GM10266 (cell line): ENCODE measurements around the gene TRIOBP.
"Not testable (repeated sequence)": the region's sequence is repeated elsewhere in the genome, so short reads cannot be mapped to it uniquely, and the experiment has no call there.

Source experiments
- DNase-seq: peaks from one replicate; pipeline ENCODE4 v3.0.0; 2012; ENCODE audit errors: extremely low spot score
- CTCF ChIP-seq: IDR thresholded peaks from 2 replicates; pipeline ENCODE4 v1.5.1; 2012; ENCODE audit warnings: mild to moderate bottlenecking, low read depth; ENCODE audit not compliant: control insufficient read depth, insufficient read depth; ENCODE audit errors: missing control alignments

Gene TRIOBP

GRCh38 chr22:37790234-37790633, 93.4 kb downstream of the TRIOBP start:
- TF ChIP-seq CTCF: no peak
- DNase-seq: no peak

- no peak for TF ChIP-seq CTCF
- no peak for DNase-seq
These were observed 95.6 kb downstream of the TRIOBP start for GRCh38 chr22:37792494-37792893.

- no peak for TF ChIP-seq CTCF
- no peak for DNase-seq
These were observed 97.5 kb downstream of the TRIOBP start for GRCh38 chr22:37794376-37794775.

- TF ChIP-seq CTCF: no peak
- DNase-seq: no peak
These were observed 99.2 kb downstream of the TRIOBP start for GRCh38 chr22:37796079-37796478.

GRCh38 chr22:37797259-37797658, 100.4 kb downstream of the TRIOBP start:
- DNase-seq: not testable (repeated sequence)

GRCh38 chr22:37797874-37798500, 101.1 kb downstream of the TRIOBP start:
- DNase-seq: no peak

GRCh38 chr22:37799979-37800378, 103.1 kb downstream of the TRIOBP start:
- DNase-seq: not testable (repeated sequence)

More at GRCh38 chr22:37797874-37798500, 101.1 kb downstream of the TRIOBP start:
- TF ChIP-seq CTCF: no peak

- no peak for DNase-seq
- no peak for TF ChIP-seq CTCF
These were observed 105.1 kb downstream of the TRIOBP start for GRCh38 chr22:37801946-37802309.
